HepG2 (cell line): ENCODE measurements around the gene TSHZ2. TPM values are rescaled to one million over a fixed set of nuclear protein-coding genes. Genes with fewer than 3 reads are reported as not detected.

Source experiments
- BCL6 ChIP-seq: IDR thresholded peaks from 2 replicates; pipeline ENCODE4 v1.6.1; 2016; ENCODE audit warnings: missing genetic modification reagents, missing compliant biosample characterization
- HDAC1 ChIP-seq: sonication (generic); formaldehyde crosslinking; IDR thresholded peaks from 2 replicates; pipeline ENCODE4 v1.5.1; 2020; ENCODE audit warnings: mild to moderate bottlenecking, missing genetic modification reagents
- HOXA9 ChIP-seq: sonication (generic); formaldehyde crosslinking; IDR thresholded peaks from 2 replicates; pipeline ENCODE4 v1.8.1; 2022; ENCODE audit warnings: missing genetic modification reagents, mild to moderate bottlenecking, moderate library complexity, borderline replicate concordance
- ISL2 ChIP-seq: sonication (generic); formaldehyde crosslinking; IDR thresholded peaks from 2 replicates; pipeline ENCODE4 v1.5.0; 2020; ENCODE audit warnings: missing genetic modification reagents
- KAT8 ChIP-seq: IDR thresholded peaks from 2 replicates; pipeline ENCODE4 v1.6.1; 2016; ENCODE audit warnings: missing genetic modification reagents, missing compliant biosample characterization
- KDM2A ChIP-seq: sonication (generic); formaldehyde crosslinking; IDR thresholded peaks from 2 replicates; pipeline ENCODE4 v1.4.0; 2020; ENCODE audit warnings: low read depth, missing genetic modification reagents, borderline replicate concordance
- KLF12 ChIP-seq: sonication (generic); formaldehyde crosslinking; IDR thresholded peaks from 2 replicates; pipeline ENCODE4 v1.4.0; 2020; ENCODE audit warnings: missing genetic modification reagents, borderline replicate concordance
- NFE2L1 ChIP-seq: sonication (generic); formaldehyde crosslinking; IDR thresholded peaks from 2 replicates; pipeline ENCODE4 v1.4.0; 2020; ENCODE audit warnings: missing genetic modification reagents, mild to moderate bottlenecking, borderline replicate concordance
- NFIC ChIP-seq: IDR thresholded peaks from 2 replicates; pipeline ENCODE4 v1.6.1; 2012; ENCODE audit warnings: mild to moderate bottlenecking, low read length, inconsistent platforms
- NR2F2 ChIP-seq: IDR thresholded peaks from 2 replicates; pipeline ENCODE4 v1.6.1; 2012; ENCODE audit warnings: low read depth, inconsistent platforms, borderline replicate concordance
- REL ChIP-seq: sonication (generic); formaldehyde crosslinking; conservative IDR thresholded peaks from 2 replicates; pipeline ENCODE4 v1.8.0; 2022; ENCODE audit warnings: mild to moderate bottlenecking, missing genetic modification reagents, moderate library complexity
- SMAD1 ChIP-seq: sonication (generic); formaldehyde crosslinking; IDR thresholded peaks from 2 replicates; pipeline ENCODE4 v1.4.0; 2020; ENCODE audit warnings: missing genetic modification reagents, low read depth, mild to moderate bottlenecking, borderline replicate concordance
- YEATS2 ChIP-seq: sonication (generic); formaldehyde crosslinking; IDR thresholded peaks from 2 replicates; pipeline ENCODE4 v1.4.0; 2020; ENCODE audit warnings: missing genetic modification reagents, borderline replicate concordance
- ZMYM3 ChIP-seq: sonication (generic); formaldehyde crosslinking; IDR thresholded peaks from 2 replicates; pipeline ENCODE4 v1.5.1; 2020; ENCODE audit warnings: mild to moderate bottlenecking, missing genetic modification reagents
- ZNF230 ChIP-seq: sonication (generic); formaldehyde crosslinking; IDR thresholded peaks from 2 replicates; pipeline ENCODE4 v1.4.0; 2020; ENCODE audit warnings: mild to moderate bottlenecking, missing genetic modification reagents
- ZNF260 ChIP-seq: sonication (generic); formaldehyde crosslinking; IDR thresholded peaks from 2 replicates; pipeline ENCODE4 v1.4.0; 2020; ENCODE audit warnings: missing genetic modification reagents, low read depth, mild to moderate bottlenecking, borderline replicate concordance
- ZNF34 ChIP-seq: sonication (generic); formaldehyde crosslinking; IDR thresholded peaks from 2 replicates; pipeline ENCODE4 v1.4.0; 2020; ENCODE audit warnings: mild to moderate bottlenecking, missing genetic modification reagents, borderline replicate concordance
- ZNF496 ChIP-seq: sonication (generic); formaldehyde crosslinking; IDR thresholded peaks from 2 replicates; pipeline ENCODE4 v1.8.1; 2023; ENCODE audit warnings: mild to moderate bottlenecking, moderate library complexity, missing genetic modification reagents; ENCODE audit not compliant: insufficient replicate concordance
- polyA plus RNA-seq, 8 experiments: library from polyadenylated mRNA; depleted of rRNA in 3 of 8; stranded (reverse) in 7 of 8; unstranded in 1 of 8; fragments of >200 nt; fragmentation: Illumina TruSeq in 4 of 8; extraction: Trizol in 4 of 8; gene quantifications; 2 replicates each; pipeline versions ENCODE4 v1.2.1 to v1.2.3, GENCODE V29; 2011 to 2016; ENCODE audit warnings: low read depth in 4 of 8, missing spikeins in 1 of 8, mixed read lengths in 1 of 8; ENCODE audit not compliant: insufficient read depth in 1 of 8
- total RNA-seq, 5 experiments: library from RNA; depleted of rRNA; stranded (reverse); fragments of >200 nt; fragmentation: Illumina TruSeq; extraction: Trizol; gene quantifications; 2 replicates each; pipeline ENCODE4 v1.2.3, GENCODE V29; 2016; ENCODE audit warnings: low read depth in 1 of 5
- TF ChIP-seq, protein P1 (sequence below): sonication (generic); formaldehyde crosslinking; IDR thresholded peaks from 2 replicates; pipeline ENCODE4 v1.4.0; 2020; ENCODE audit warnings: missing genetic modification reagents, mild to moderate bottlenecking, borderline replicate concordance
- TF ChIP-seq, protein P2 (sequence below): sonication (generic); formaldehyde crosslinking; IDR thresholded peaks from 2 replicates; pipeline ENCODE4 v1.4.0; 2020; ENCODE audit warnings: missing genetic modification reagents, borderline replicate concordance
- TF ChIP-seq, protein P3 (sequence below): sonication (generic); formaldehyde crosslinking; IDR thresholded peaks from 2 replicates; pipeline ENCODE4 v1.4.0; 2020; ENCODE audit warnings: missing genetic modification reagents, borderline replicate concordance

TSHZ2 gene
- total and polyA plus RNA-seq, 2 of the 13 experiments (the other 11 are each of a cell fraction or from before 2014, with no cell fraction given), result 0.01 TPM; not detected in 1

DNA sequence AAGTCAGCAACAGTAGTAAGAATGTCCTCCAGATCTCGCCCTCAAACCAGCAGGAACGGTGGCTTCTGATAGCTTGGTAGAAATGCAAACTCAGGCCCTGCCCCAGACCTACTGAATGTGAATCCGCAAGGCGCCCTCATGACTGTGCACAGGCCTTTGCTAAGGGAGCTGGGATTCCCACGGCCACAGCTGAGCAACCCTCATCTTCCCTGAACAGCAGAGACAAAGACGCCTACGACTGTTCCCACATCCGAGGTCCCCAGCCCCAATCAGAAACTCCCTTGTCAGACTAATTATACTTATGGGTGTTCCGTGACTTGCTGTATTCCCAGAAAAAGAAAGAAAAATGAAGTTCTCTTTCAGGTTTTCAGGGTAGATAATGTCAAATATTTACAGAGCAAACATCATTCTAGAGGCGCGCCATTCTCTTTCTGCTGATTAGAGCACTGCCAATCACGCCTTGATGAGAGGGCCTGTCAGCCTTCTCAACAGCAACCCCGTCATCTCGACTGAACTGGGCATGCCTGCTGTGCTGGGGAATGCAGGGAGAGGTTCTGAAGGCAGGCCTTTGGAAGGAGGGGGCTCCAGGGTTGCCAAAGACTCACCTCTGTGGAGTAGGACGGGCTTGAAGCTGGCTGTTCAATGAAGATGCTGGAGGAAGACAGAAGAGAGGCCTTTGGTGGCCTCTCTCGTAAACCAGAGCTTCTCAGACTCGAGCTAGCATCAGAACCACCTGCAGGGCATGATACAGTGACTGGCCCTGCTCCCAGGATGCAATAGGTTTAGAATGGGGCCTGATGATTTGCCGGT lies 541.5 kb downstream of the TSHZ2 start (continued):
- TF ChIP-seq NR2F2 (no peak), BCL6 (CRISPR knock-in tag) (peak; percentile 58), NFIC (no peak), YEATS2 (CRISPR knock-in tag) (no peak), ZNF34 (CRISPR knock-in tag) (no peak), HDAC1 (CRISPR knock-in tag) (0 out of 2 replicates have a peak, but pooled peaks have one; percentile 27), KLF12 (CRISPR knock-in tag) (no peak), NFE2L1 (CRISPR knock-in tag) (0 out of 2 replicates have a peak, but pooled peaks have one; percentile 18), ZNF230 (CRISPR knock-in tag) (no peak), ISL2 (no peak), ZNF260 (CRISPR knock-in tag) (no peak), SMAD1 (CRISPR knock-in tag) (no peak), ZNF496 (CRISPR knock-in tag) (no peak), KAT8 (no peak), ZMYM3 (CRISPR knock-in tag) (no peak), KDM2A (CRISPR knock-in tag) (peak; percentile 55; the same call in 1 of the 2 replicates), REL (CRISPR knock-in tag) (no peak), HOXA9 (CRISPR knock-in tag) (no peak)
- TF ChIP-seq, protein P1, sequence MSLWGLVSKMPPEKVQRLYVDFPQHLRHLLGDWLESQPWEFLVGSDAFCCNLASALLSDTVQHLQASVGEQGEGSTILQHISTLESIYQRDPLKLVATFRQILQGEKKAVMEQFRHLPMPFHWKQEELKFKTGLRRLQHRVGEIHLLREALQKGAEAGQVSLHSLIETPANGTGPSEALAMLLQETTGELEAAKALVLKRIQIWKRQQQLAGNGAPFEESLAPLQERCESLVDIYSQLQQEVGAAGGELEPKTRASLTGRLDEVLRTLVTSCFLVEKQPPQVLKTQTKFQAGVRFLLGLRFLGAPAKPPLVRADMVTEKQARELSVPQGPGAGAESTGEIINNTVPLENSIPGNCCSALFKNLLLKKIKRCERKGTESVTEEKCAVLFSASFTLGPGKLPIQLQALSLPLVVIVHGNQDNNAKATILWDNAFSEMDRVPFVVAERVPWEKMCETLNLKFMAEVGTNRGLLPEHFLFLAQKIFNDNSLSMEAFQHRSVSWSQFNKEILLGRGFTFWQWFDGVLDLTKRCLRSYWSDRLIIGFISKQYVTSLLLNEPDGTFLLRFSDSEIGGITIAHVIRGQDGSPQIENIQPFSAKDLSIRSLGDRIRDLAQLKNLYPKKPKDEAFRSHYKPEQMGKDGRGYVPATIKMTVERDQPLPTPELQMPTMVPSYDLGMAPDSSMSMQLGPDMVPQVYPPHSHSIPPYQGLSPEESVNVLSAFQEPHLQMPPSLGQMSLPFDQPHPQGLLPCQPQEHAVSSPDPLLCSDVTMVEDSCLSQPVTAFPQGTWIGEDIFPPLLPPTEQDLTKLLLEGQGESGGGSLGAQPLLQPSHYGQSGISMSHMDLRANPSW (CRISPR knock-in tag), result no peak
- TF ChIP-seq, protein P2, sequence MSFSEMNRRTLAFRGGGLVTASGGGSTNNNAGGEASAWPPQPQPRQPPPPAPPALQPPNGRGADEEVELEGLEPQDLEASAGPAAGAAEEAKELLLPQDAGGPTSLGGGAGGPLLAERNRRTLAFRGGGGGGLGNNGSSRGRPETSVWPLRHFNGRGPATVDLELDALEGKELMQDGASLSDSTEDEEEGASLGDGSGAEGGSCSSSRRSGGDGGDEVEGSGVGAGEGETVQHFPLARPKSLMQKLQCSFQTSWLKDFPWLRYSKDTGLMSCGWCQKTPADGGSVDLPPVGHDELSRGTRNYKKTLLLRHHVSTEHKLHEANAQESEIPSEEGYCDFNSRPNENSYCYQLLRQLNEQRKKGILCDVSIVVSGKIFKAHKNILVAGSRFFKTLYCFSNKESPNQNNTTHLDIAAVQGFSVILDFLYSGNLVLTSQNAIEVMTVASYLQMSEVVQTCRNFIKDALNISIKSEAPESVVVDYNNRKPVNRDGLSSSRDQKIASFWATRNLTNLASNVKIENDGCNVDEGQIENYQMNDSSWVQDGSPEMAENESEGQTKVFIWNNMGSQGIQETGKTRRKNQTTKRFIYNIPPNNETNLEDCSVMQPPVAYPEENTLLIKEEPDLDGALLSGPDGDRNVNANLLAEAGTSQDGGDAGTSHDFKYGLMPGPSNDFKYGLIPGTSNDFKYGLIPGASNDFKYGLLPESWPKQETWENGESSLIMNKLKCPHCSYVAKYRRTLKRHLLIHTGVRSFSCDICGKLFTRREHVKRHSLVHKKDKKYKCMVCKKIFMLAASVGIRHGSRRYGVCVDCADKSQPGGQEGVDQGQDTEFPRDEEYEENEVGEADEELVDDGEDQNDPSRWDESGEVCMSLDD (CRISPR knock-in tag), result no peak
- TF ChIP-seq, protein P3, sequence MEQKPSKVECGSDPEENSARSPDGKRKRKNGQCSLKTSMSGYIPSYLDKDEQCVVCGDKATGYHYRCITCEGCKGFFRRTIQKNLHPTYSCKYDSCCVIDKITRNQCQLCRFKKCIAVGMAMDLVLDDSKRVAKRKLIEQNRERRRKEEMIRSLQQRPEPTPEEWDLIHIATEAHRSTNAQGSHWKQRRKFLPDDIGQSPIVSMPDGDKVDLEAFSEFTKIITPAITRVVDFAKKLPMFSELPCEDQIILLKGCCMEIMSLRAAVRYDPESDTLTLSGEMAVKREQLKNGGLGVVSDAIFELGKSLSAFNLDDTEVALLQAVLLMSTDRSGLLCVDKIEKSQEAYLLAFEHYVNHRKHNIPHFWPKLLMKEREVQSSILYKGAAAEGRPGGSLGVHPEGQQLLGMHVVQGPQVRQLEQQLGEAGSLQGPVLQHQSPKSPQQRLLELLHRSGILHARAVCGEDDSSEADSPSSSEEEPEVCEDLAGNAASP (CRISPR knock-in tag), result no peak
